ENCODE results near the gene BUD31. TPM values are rescaled to one million over a fixed set of nuclear protein-coding genes. Genes with fewer than 3 reads are reported as not detected.

BUD31 gene
- total and polyA plus RNA-seq, 9 of the 15 experiments (the other 6 are each of a cell fraction or from before 2014, with no cell fraction given) = 105 to 342 (median 247) TPM

- TF ChIP-seq ZBTB33 (CRISPR knock-in tag; IDR thresholded peaks at IDR 0.05) (no peak), ZNF318 (IDR thresholded peaks at IDR 0.05; ENCODE audit: borderline replicate concordance in 1 of 2, low read depth in 1 of 2) (0 out of 4 replicates have a peak, but pooled peaks of 1 of the 2 experiments have one; percentile 20), BRD9 (IDR thresholded peaks at IDR 0.05; ENCODE audit: low read depth, partially characterized antibody) (peak; percentile 71), EGR1 (conservative IDR thresholded peaks at IDR 0.05) (0 out of 2 replicates have a peak, but pooled peaks have one; percentile 22), HDAC2 (IDR thresholded peaks at IDR 0.05) (peak; percentile 78; the same call in 1 of the 2 replicates), U2AF1 (optimal IDR thresholded peaks at IDR 0.05; ENCODE audit: low read depth, low read length) (no peak), JUND (IDR thresholded peaks at IDR 0.05; ENCODE audit: borderline replicate concordance, low read depth, low read length) (peak; percentile 77; the same call in 1 of the 2 replicates), JUND (tag; IDR thresholded peaks at IDR 0.05; ENCODE audit: borderline replicate concordance, low read depth, low read length) (peak; percentile 48; the same call in 1 of the 3 replicates), KLF16 (IDR thresholded peaks at IDR 0.05) (peak; percentile 54; the same call in 1 of the 2 replicates), TRIM24 (IDR thresholded peaks at IDR 0.05) (peak in 1 of 2 experiments; percentile 26; a peak in 1 of 4 replicates), MTA3 (IDR thresholded peaks at IDR 0.05; ENCODE audit: borderline replicate concordance) (peak; percentile 45; the same call in 1 of the 2 replicates), ZNF592 (IDR thresholded peaks at IDR 0.05) (peak; percentile 50; the same call in 1 of the 2 replicates)
Observed at GRCh38 chr7:99369767-99370391, 38.9 kb upstream of the BUD31 start (continued).
